Bronchial epithelial cell (primary cell): ENCODE results near the gene C19orf33. TPM values are rescaled to one million over a fixed set of nuclear protein-coding genes. Genes with fewer than 3 reads are reported as not detected.

Source experiments
- DNase-seq: peaks from one replicate; pipeline ENCODE4 v3.0.0-alpha.2; 2010; ENCODE audit warnings: low read depth
- FAIRE-seq: peaks from 2 replicates; lab custom pipeline; 2011; peaks lifted over from hg19 to GRCh38; lab: Jason Lieb, UNC
- H3K27me3 ChIP-seq: 2 replicates; pipeline ENCODE4 v1.5.1; 2011; ENCODE audit warnings: low read length; ENCODE audit not compliant: control insufficient read depth, insufficient read depth
- H3K36me3 ChIP-seq: 2 replicates; pipeline ENCODE4 v1.5.1; 2011; ENCODE audit warnings: low read length; ENCODE audit not compliant: control insufficient read depth, insufficient read depth
- H3K4me3 ChIP-seq: 2 replicates; pipeline ENCODE4 v1.5.1; 2011; ENCODE audit warnings: mild to moderate bottlenecking, low read depth, low read length, control low read depth
- total RNA-seq: library from RNA; depleted of rRNA; stranded (reverse); fragments of >200 nt; gene quantifications from 2 replicates; pipeline ENCODE4 v1.2.1, GENCODE V29; 2014
- TF ChIP-seq, protein P1 (sequence below): IDR thresholded peaks from 2 replicates; pipeline ENCODE4 v1.5.1; 2011; ENCODE audit warnings: mild to moderate bottlenecking, moderate library complexity, low read length, control low read depth, inconsistent platforms; ENCODE audit not compliant: insufficient read depth, severe bottlenecking

Gene C19orf33
- total RNA-seq, 1 donor from 2014 or later: 266 TPM

- peak; percentile 94 for DNase-seq
- TF ChIP-seq, protein P1, sequence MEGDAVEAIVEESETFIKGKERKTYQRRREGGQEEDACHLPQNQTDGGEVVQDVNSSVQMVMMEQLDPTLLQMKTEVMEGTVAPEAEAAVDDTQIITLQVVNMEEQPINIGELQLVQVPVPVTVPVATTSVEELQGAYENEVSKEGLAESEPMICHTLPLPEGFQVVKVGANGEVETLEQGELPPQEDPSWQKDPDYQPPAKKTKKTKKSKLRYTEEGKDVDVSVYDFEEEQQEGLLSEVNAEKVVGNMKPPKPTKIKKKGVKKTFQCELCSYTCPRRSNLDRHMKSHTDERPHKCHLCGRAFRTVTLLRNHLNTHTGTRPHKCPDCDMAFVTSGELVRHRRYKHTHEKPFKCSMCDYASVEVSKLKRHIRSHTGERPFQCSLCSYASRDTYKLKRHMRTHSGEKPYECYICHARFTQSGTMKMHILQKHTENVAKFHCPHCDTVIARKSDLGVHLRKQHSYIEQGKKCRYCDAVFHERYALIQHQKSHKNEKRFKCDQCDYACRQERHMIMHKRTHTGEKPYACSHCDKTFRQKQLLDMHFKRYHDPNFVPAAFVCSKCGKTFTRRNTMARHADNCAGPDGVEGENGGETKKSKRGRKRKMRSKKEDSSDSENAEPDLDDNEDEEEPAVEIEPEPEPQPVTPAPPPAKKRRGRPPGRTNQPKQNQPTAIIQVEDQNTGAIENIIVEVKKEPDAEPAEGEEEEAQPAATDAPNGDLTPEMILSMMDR: no peak
Measured at GRCh38 chr19:38290631-38291147, 13.4 kb upstream of the C19orf33 start.

DNA sequence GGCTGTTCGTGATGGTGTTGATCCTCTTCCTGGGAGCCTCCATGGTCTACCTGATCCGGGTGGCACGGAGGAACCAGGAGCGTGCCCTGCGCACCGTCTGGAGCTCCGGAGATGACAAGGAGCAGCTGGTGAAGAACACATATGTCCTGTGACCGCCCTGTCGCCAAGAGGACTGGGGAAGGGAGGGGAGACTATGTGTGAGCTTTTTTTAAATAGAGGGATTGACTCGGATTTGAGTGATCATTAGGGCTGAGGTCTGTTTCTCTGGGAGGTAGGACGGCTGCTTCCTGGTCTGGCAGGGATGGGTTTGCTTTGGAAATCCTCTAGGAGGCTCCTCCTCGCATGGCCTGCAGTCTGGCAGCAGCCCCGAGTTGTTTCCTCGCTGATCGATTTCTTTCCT lies 12.2 kb upstream of the C19orf33 start:
- peaks cover 42% of the 10 kb centered on the region for H3K36me3 ChIP-seq
- DNase-seq: no peak
- TF ChIP-seq, protein P1: no peak
- H3K27me3 ChIP-seq: no peaks in the 10 kb centered on the region
- FAIRE-seq: no peak
- no peak overlapping the region for H3K4me3 ChIP-seq

More at GRCh38 chr19:38290631-38291147, 13.4 kb upstream of the C19orf33 start:
- peak; percentile 99 for FAIRE-seq
- Histone ChIP-seq H3K27me3 (no peaks in the 10 kb centered on the region), H3K4me3 (no peak overlapping the region), H3K36me3 (peaks cover 49% of the 10 kb centered on the region)

DNA sequence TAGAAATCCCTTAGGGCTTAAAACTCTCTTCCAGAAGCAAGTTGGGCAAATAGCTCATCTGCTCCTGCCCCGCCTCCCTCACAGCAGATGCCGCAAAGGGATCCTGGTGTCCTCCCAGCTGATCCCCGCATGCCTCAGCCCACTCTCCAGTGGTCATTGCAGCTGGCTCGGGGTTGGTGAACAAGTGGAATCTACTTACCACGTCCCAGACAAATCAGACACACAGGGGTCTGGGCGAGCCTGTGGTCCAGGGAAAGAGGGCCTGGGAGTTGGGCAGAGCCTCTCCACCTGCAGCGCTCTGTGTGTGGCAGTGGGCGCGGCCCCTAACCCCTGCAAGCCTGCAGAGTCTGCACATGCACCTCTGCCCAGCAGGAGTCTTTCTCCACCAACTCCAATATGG lies 10.8 kb upstream of the C19orf33 start:
- Histone ChIP-seq H3K36me3 (peaks cover 34% of the 10 kb centered on the region), H3K27me3 (no peaks in the 10 kb centered on the region), H3K4me3 (no peak overlapping the region)
- DNase-seq: no peak
- TF ChIP-seq, protein P1: no peak
- no peak for FAIRE-seq

GRCh38 chr19:38294090-38294489 lies 10.0 kb upstream of the C19orf33 start:
- TF ChIP-seq, protein P1: no peak
- peaks cover 28% of the 10 kb centered on the region for H3K36me3 ChIP-seq
- no peak for FAIRE-seq
- DNase-seq: no peak
- no peak overlapping the region for H3K4me3 ChIP-seq
- H3K27me3 ChIP-seq: no peaks in the 10 kb centered on the region

DNA sequence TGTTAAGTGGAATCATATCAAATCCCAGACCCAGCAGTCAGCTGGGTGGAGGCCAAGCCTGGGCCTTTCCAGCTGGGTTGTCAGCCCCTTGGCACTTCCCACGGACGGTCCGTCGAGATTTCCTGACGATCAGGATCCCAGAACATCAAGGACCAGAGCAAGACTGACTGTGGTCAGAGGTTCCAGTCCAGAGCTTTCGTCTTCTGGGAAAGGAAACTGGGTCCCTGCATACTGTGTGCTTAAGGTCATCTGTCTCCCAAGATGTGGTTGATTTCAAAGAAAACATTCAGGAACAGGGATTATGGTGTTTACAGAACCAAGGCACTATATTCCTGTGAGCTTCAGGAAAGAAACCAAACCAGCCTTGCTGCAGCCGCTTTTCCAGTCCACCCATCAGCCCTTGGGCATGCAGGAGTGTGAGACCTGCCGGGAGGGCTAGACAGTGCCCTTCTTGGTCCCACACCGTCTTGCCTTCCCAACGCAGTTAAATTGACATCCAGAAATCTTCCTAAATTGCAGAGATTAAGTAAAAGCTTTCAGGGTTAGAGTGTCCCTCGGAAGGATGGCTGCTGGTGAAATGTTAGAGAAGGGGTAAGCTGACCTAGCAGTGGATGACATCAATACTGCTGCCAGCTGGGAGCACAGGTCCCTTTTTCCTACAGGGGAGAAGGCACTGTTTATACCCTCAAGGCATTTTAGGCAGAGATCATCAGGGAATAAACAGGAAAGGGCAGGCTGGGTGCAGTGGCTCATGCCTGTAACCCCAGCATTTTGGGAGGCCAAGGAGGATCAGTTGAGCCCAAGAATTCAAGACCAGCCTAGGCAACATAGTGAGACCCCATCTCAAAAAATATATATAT lies 5.0 kb upstream of the C19orf33 start:
- H3K27me3 ChIP-seq: no peaks in the 10 kb centered on the region
- TF ChIP-seq, protein P1: no peak
- H3K4me3 ChIP-seq: no peak overlapping the region
- no peak for DNase-seq
- FAIRE-seq: no peak
- H3K36me3 ChIP-seq: peaks cover 3% of the 10 kb centered on the region
